Fibroblast of mammary gland (primary cell): ENCODE results near the gene APIP.

Experiments
- DNase-seq: peaks from one replicate; pipeline ENCODE4 v3.0.0-alpha.2; 2010; ENCODE audit warnings: low read depth
- H3K4me3 ChIP-seq: 2 replicates; pipeline ENCODE4 v1.5.1; 2011; ENCODE audit warnings: low read depth, mild to moderate bottlenecking, low read length, moderate library complexity; ENCODE audit not compliant: control insufficient read depth
- CTCF ChIP-seq: conservative IDR thresholded peaks from 2 replicates; pipeline ENCODE4 v1.5.1; 2011; ENCODE audit warnings: low read depth, low read length, inconsistent platforms; ENCODE audit not compliant: control insufficient read depth, insufficient read depth

The APIP gene

DNA sequence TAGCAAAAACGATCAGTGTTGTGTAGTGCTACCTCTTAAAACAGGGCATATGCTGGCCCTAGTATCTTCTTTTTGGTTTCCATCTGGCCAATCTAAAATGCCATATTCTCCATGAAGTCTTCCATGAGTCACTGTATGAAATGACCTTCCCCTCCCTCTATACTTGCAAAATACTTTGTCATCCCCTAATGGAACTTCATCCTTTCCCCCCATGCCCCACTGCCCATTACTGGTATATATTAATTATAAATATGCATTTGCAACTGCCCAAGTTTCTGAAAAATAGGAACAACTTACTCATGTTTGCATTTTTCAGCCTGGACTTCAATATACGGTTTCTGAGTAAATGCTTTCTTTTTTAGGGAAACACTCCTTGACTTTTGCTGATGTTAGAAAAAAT, 4.5 kb downstream of the APIP start:
- no peak for TF ChIP-seq CTCF
- no peak for DNase-seq
- no peak overlapping the region for H3K4me3 ChIP-seq

GRCh38 chr11:34910817-34911216, 5.4 kb downstream of the APIP start:
- DNase-seq = no peak
- H3K4me3 ChIP-seq = no peak overlapping the region
- no peak for TF ChIP-seq CTCF

GRCh38 chr11:34909955-34910354, 6.2 kb downstream of the APIP start:
- H3K4me3 ChIP-seq = no peak overlapping the region
- TF ChIP-seq CTCF = no peak
- DNase-seq = no peak

DNA sequence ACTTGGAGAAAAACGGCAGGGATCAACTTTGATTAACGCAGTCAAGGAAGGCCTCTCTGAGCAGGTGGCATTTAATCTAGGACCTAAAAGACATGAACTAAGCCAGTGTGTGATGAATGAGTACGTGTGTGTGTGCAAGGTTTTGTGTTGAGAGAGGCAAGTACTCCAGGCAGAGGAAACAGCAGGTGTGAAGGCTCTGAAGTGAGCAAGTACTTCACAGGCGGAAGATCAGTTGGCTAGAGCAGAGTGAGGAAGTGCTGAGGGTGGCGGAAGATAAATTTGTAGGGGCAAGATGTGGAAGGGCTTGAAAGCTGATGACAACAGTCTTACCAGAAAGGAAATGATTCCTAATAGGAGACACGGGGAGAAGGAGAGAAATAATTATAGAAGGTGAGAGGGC, 6.8 kb downstream of the APIP start:
- H3K4me3 ChIP-seq = no peak overlapping the region
- no peak for DNase-seq
- no peak for TF ChIP-seq CTCF

GRCh38 chr11:34907934-34908593, 8.1 kb downstream of the APIP start:
- TF ChIP-seq CTCF = no peak
- no peak overlapping the region for H3K4me3 ChIP-seq
- no peak for DNase-seq

GRCh38 chr11:34905666-34906065, 10.5 kb downstream of the APIP start:
- DNase-seq = no peak
- TF ChIP-seq CTCF = no peak
- no peak overlapping the region for H3K4me3 ChIP-seq
